HTR-8/SVneo (cell line): ENCODE measurements around the gene CYP2A6.

ENCODE experiments used
- DNase-seq: peaks from one replicate; pipeline ENCODE4 v3.0.0; 2011; ENCODE audit warnings: low spot score, mixed read lengths; ENCODE audit not compliant: insufficient read length
- FAIRE-seq: peaks from 2 replicates; lab custom pipeline; 2011; peaks lifted over from hg19 to GRCh38; lab: Jason Lieb, UNC

CYP2A6 gene

GRCh38 chr19:40804783-40805242, 45.4 kb downstream of the CYP2A6 start:
- peak; percentile 77 for FAIRE-seq
- DNase-seq, result no peak

GRCh38 chr19:40803857-40804782, 46.1 kb downstream of the CYP2A6 start:
- DNase-seq (no peak), FAIRE-seq (no peak)

DNA sequence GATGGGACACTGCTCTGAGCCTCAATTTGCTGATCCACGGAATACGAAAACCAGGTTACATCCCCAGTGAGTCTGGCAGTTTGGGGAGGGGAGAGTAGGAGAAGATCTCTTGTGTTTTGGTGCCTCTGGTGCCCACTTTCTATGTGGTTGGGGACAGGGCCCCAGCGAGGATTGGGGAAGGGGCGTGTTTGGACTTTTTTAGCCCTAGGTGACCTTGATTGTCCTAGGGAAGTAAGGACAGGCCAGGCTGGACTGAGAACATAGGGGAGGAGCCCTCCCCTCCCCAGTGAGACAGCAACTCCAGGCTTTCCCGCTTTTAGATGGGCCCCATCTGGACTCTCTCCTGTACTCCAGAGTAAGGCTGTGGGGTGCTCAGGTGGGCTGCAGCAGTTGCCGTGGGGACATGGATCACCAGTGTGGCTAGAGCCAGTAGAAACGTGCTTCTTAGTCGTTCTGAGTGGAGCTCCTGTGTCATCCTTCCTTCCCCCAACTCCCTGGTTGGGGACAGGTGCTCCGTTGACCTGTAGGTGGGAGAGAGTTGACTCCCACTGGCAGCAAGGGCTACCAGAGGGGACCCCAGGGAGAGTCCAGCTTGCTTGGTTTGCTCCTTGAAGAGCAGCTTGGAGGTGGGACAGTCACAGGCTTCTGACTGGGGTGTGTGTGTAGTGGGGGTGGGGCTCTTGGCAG, 46.9 kb downstream of the CYP2A6 start:
- FAIRE-seq (no peak), DNase-seq (no peak)

DNA sequence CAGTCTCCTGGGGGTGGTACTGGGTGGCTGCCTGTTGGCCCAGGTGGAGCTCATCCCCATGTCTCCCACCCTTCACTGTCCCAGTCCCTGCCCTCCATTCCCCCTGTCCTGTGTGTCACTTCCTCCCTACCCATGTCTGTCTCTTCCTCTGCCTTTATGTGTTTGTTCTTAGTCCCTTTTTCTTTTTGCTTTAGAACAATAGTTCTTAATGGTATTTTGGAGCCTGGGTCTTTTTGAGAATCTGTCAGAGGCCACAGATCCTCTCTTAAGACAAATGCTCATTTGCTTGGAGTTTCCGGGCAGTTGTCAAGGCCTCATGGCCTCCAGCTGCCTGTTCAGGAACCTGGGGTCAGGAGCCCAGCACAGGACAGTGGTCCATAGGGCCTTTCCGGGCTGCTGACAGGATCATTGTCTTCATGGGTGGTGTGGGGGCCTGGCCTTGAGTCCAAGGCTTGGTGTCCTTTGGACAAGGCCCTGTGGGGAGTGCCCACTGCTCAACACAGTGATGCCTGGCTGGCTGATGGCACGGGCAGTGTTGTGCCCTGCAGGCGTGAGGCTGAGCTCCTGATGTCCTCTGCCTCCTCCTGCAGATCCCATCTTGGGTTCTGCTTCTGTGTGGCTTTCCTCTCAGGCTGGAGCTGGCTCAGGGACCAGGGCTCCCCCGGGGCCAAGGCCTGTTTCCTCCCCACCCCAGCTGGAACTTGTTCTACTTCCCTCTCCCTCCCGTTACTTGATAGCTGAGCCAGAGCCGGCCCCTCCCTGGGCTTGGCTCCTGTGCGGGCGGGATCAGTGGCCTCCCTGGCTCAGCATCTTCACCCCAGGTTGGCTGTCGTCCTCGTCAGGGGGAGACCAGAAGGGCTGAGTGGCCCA, 47.7 kb downstream of the CYP2A6 start:
- DNase-seq (no peak), FAIRE-seq (no peak)

GRCh38 chr19:40801426-40802299, 48.6 kb downstream of the CYP2A6 start:
- no peak for DNase-seq
- FAIRE-seq, result no peak

GRCh38 chr19:40800997-40801377, 49.3 kb downstream of the CYP2A6 start:
- FAIRE-seq, result no peak
- no peak for DNase-seq

- DNase-seq, result no peak
- no peak for FAIRE-seq
Observed at GRCh38 chr19:40800339-40800996, 49.8 kb downstream of the CYP2A6 start.

DNA sequence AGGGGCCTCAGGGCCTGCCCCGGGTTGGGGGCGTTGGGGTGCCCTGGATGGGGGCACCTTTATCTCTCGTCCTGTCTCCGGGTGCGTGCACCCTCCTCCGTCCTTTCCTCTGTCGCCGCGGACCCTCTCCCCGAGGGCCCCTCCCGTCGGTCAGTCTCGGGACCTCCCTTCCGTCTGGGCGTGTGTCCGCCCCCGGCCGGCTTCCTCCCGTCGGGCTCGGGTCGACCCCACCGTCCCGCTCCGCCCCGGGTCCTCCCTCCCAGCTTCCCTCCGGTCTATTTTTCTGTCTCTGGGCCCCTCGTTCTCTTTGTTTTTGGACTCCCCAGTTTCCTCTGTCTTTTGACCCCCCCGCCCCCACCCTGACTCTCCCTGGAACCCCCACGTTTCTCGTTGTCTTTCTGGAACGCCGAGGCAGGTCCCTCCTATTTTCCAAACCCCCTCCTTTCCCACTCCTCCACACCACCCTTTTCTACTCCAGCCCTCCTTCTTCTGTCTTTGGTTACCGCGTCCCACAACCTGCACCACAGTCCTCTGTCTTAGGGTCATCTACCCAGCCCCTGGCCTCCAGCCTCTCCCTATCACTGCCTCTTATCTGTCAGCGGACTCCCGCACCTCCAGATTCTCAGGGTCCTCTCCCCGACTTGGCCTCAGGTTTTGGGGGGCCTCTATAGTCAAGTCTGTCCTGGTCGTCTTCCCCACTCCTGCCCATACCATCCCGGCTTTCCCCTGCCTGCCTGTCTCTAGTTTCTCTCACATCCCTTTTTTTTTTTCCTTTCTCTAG, 50.5 kb downstream of the CYP2A6 start:
- FAIRE-seq, result no peak
- peak; percentile 24 for DNase-seq

DNA sequence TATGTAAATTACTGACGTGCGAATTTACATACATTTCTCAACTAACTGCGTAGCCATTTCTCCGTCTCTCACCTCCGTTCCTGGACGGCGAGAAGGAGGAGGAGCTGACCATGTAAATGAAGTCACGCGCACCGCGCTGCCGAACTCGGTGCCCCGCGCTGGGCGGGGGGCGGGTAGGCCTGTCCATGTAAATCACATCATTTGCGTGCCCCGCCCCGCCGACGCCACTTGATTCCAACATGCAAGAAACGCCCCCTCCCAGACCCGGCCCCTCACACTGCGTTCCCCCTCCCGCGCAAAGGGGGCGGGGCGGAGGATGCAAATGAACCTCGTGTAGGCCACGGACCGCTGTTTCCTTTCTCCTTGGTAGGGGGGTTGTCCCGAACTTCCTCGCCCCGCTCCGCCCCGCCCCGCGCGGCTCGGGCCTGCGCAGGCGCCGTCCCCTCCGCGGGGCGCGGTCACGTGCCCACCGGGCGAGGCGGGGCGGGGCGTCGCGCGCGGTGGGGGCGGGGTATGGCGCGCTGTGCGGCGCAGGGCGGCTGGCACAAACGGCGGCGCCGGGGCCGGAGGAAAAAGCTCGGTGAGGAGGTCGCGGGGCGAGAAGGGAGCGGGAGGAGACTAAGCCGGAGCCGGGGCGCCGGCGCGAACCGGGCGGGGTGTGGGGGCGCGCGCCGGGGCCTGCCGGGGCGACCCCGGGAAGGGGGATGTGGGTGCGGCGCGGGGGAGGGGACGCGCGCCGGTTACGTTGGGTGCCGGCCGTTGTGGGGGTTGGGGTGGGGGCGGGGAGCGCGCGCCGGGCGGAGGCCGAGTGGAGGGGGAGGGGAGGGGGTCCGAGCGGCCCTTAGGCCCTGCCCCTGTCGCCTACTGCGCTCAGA, 51.3 kb downstream of the CYP2A6 start, which contains the start of gene EGLN2:
Gene EGLN2 (plus strand): TSS at position 509 of the 875 bp plus-strand sequence. CDS start 1,382 bp downstream, outside the sequence.
- FAIRE-seq (peak; percentile 95), DNase-seq (peak; percentile 91)

GRCh38 chr19:40797963-40798682, 52.1 kb downstream of the CYP2A6 start:
- FAIRE-seq, result peak; percentile 46
- DNase-seq, result peak; percentile 64

- FAIRE-seq (peak; percentile 26), DNase-seq (no peak)
Observed at GRCh38 chr19:40797166-40797962, 52.9 kb downstream of the CYP2A6 start.
